GM18499 (cell line): ENCODE data around the gene LSM4.
"Not testable (repeated sequence)": the region's sequence is repeated elsewhere in the genome, so short reads cannot be mapped to it uniquely, and the experiment has no call there.

ENCODE experiments used
- ATAC-seq: cut with Tn5 transposase; IDR thresholded peaks from one replicate; pipeline ENCODE4 v1.9.1; 2021; ENCODE audit warnings: moderate number of reproducible peaks; ENCODE audit not compliant: insufficient read depth, unreplicated experiment

The LSM4 gene

DNA sequence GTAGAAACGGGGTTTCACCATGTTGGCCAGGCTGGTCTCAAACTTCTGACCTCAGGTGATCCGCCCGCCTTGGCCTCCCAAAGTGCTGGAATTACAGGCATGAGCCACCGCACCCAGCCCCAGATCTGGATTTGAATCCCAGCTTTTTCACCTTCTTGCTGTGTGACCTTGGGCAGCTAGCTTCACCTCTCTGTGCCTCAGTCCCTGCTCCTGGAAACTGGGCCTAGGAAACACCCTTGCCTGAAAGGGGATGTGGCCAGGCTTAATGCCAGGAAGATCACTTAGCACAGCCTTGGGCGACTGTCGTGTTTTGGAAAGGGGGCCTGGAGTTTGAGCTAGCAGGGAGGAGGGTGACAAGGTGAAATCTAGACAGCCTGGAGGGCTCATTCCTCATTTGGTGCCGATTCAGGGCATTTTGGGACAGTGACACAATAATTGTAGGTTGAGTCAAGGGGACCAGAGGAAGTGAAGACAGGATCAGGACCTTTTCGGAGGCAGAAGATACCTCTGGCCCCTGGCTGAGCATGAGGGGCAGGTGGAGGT, 19.3 kb upstream of the LSM4 start:
- ATAC-seq, result no peak

GRCh38 chr19:18340990-18341868, 18.4 kb upstream of the LSM4 start:
- no peak for ATAC-seq

- no peak for ATAC-seq
Measured at GRCh38 chr19:18340190-18340989, 17.5 kb upstream of the LSM4 start, which contains the start of gene PGPEP1. Gene PGPEP1 (plus strand): TSS chr19:18340598. CDS start chr19:18340682, 84 bp downstream.

- ATAC-seq, result no peak
Measured at GRCh38 chr19:18339723-18340122, 16.8 kb upstream of the LSM4 start.

- ATAC-seq, result no peak
Measured at GRCh38 chr19:18338541-18338940, 15.7 kb upstream of the LSM4 start.

DNA sequence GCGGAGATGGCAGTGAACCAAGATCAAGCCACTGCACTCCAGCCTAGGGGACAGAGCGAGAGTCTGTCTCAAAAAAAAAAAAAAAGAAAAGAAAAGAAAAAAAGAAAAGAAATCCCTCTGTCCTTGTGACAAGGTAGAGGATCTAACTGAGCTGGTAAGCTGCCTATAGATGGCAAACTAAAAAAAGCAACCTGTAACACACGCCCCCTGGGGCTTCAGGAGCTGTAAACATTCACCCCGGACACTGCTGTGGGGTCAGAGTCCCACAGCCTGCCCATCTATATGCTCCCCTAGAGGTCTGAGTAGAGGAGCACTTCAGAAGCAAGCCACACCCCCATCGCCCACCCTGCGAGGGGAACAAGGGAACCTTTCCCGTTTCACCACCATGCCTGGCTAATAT, 13.2 kb upstream of the LSM4 start:
- no peak for ATAC-seq

- ATAC-seq, result no peak
Measured at GRCh38 chr19:18333680-18334079, 10.8 kb upstream of the LSM4 start.

DNA sequence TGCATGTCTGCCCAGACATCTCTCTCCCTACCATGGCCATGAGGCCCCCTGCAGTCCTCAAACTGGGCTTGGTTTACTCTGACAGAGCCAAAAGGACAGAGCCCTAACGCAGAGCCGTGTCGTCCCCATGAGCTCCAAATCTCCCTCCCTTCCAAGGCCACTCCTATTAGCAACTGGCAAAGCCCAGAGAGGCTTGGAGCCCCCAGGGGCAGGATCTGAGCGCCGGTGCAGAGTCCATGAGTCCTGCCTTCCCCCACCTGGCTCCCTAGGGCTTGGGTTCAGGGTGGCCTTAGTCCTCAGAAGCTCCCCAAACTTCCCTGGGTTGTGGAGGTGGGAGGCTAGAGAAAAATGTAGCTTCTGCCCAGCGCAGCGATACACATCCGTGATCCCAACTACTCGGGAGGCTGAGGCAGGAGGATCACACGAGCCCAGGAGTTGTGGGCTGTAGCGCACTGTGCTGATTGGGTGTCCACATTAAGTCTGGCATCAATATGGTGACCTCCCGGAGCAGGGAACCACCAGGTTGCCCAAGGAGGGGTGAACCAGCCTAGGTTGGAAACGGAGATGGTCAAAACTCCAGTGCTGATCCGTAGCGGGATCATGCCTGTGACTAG, 10.1 kb upstream of the LSM4 start:
- no peak for ATAC-seq

DNA sequence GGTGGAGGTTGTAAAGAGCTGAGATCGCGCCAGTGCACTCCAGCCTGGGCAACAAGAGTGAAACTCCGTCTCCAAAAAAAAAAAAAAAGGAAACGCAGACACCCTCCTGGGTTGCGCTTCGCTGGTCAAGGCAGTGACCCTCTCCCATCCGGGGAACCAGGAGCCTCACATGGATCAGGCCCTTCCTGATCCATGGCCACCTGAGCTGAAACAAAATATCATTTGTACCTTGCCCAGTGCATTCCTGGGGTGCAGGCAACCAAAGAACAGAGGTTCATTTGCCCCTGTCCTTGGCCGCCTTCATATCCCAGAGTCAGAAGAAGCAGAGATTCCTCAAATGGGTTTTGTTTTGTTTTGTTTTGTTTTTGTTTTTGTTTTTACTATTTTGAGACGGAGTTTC, 8.0 kb upstream of the LSM4 start:
- no peak for ATAC-seq

DNA sequence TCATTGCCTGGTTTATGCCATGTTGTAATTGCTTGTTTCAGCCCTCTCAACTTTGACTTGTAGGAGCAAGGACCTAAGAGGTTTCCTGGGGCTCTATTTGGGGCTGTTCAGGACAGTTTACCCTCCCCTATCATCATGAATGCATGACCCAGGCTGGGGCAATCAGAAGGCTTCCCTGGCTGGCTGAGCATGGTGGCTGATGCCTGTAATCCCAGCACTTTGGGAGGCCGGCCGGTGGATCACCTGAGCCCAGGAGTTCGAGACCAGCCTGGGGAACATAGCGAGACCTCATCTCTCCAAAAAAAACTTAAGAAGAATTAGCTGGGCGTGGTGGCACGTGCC, 6.1 kb upstream of the LSM4 start:
- no peak for ATAC-seq

DNA sequence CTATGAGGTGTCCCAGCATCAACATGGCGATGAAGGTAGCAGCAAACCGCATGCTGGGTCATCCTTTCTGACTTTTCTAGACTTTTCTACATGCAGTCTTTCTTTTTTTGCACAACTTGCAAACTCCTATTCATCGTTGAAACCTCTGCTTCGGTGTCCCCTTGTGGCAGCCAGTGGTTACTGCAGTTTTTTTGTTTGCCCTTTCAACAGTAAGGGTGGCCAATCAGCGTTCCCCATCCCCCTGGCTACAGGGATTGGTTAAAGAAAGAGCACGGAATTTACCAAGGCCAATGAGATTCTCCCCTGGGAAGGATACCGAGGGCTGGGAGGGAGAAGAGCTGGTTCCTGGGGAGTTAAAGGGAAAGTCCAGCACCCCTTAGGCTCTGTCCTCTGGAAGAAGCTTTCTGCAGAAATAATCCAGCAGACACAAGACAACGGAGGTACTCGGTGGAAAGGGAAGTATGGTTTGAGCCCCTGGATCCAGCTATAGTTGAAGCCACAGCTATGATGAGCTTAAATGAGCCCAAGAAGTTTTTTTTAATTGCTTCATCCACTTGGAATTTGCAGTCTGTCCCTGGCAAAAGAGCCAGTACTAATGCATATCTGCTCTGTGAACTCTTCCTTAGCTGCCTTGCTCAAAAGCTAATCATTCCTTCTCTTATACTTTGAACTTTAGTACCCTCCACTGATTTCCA, 5.6 kb upstream of the LSM4 start:
- ATAC-seq, result peak; percentile 79

DNA sequence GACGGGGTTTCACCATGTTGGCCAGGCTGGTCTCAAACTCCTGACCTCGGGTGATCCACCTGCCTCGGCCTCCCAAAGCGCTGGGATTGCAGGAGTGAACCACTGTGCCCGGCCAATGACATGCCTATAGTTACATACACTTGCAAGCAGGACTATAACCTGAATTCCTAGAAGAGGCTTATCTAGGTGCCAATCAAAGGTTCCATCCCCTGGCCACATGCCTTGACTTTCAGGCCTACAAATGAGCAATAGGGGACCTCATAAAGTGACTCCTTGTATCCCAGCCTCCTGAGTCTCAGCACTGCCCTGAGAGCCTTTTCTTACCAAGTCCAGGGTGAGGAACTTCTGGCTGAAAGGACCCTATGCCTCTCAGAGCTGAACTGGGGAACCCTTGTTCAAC, 3.9 kb upstream of the LSM4 start:
- no peak for ATAC-seq

- ATAC-seq, result not testable (repeated sequence)
Measured at GRCh38 chr19:18324373-18324731, 1.5 kb upstream of the LSM4 start.

DNA sequence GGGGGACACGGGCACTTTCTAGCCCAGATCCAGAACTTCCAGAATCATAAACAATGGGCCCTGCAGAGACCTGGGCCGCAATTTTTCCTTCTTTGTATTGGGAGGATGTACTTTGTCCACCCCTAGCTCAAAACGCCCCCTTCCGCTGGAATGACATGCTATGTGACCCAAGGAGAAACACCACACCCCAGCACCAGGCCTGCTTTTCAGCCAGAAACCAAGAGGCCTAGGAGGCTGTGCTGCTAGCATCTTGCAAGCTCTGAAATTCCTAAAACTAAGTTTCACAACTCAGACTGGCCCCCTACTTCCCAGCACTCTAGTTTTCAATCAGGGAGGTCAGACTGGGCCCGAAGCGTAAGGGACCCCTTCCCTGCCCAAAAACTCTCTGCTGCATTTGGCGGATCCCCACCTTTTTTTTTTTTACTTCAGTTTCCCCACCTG, 538 bp downstream of the LSM4 start:
- ATAC-seq, result no peak

DNA sequence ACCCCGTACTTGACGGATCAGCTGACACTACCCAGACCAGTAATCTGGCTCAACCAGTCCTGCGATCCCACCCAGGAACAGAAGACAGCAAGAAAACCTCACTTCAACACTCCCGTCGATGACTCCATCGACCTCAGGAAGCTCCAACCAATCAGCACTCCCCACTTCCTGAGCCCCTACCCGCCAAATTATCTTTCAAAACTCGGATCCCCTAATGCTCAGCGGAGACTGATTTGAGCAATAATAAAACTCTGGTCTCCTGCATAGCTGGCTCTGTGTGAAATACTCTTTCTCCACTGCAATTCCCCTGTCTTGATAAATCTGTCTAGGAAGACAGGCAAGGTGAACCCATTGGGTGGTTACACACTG, 1.2 kb downstream of the LSM4 start:
- no peak for ATAC-seq

GRCh38 chr19:18320865-18321733, 1.8 kb downstream of the LSM4 start:
- no peak for ATAC-seq

DNA sequence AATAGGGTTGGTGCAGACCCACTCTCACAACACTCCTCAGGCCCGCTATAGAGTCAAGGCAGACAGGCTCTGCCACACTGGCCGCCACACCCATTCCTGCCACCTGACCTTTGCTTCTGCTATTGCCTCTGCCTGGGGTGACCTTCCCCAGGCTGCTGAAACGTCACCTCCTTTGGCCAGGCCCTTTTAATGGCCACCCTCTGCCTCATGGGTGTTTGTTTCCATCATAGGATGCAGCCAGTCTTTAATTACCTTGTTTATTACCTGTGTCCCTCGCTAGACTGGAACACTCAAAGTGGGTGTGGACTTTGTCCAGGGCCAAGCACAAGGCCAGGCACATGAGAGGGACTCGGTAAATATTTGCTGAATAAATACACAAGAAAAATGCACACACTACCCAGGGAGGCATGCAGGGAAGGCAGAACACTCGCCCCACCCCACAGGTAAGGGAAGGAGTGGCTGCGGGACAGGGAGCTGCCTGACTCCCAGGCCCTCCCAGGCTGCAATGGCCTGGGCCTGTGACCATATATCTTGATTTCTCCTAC, 3.2 kb downstream of the LSM4 start:
- no peak for ATAC-seq

DNA sequence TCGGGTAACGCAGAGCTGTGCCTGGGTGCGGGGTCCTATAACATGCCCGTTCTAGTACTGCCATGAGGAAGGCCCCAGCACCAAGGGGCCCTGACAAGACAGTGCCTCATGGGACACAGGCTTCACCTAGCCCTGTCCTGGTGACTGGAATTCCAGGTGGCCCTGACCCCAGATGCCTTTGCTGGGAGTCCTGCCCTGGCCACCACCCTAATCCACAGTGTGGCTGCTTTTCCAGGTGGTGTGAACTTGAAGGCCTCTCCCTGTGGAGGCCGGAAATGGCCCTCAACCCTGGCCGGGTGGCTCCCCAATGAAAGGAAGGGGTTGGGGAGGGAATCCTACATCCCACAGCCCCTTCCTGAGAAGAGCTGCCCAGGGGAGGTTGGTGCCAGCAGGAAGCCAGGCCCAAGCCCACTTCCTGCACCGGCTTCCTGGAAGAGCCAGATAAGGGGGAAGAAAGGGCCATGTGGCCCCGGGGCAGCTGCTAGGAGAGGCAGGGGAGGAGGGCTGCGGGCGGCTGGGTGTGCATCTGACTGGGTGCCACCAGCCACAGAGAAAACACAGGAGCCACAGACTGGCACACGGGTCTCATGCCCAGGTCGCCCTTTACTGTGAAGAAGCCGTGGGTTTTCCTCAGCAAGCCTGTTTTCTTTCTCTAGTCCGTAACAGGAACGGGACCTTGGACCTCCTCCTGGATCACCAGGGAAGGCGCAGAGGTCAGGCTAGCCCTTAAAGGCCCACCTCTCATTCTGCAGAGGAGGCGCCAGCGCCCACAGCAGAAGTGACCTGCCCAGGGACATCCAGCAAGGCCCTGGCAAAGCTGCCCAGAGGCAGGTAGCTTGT, 4.7 kb downstream of the LSM4 start:
- ATAC-seq, result no peak
